Measurements from ENCODE around the gene NOL7.

DNA sequence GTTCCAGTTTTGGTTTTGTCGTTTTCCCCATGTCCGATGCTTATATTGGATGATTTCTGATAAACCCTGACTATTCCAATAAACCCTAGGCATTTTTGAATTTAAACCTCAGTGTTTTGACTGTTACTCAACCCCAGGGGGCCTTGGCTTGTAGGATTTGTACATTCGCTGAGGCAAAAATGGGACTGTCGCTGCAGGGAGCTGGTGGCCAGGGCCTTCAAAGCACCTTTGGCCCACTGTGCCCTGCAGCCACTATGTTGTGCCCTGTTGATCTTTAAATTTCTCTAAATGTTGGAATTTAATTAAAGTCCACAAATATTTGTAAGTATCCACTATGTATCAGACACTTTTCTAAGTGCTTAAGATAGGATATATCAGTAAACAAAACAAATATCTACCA is 9.5 kb upstream of the NOL7 start:
- TF ChIP-seq EZH2 (IDR thresholded peaks at IDR 0.05) (no peak), POLR2AphosphoS5 (IDR thresholded peaks at IDR 0.05; ENCODE audit: borderline replicate concordance, low read depth, low read length) (no peak), FOXP2 (optimal IDR thresholded peaks at IDR 0.05; ENCODE audit: control extremely low read depth, extremely low read length, insufficient read depth) (no peak)
